ENCODE results near the gene MCCD1.
A peak's percentile ranks its signal among the peaks of the same experiment; 100 is the strongest.
"Not testable (repeated sequence)": the region's sequence is repeated elsewhere in the genome, so short reads cannot be mapped to it uniquely, and the experiment has no call there.

MCCD1 gene

GRCh38 chr6:31528821-31529328, at the start of gene MCCD1:
MCCD1 (plus strand) TSS chr6:31528962; CDS start chr6:31529015, 53 bp downstream.
- no peak for DNase-seq (ENCODE audit: low read depth)

GRCh38 chr6:31479151-31479932, 49.4 kb upstream of the MCCD1 start:
- no peak for DNase-seq (ENCODE audit: low read depth)

- DNase-seq (ENCODE audit: low read depth), result no peak
Observed at GRCh38 chr6:31479933-31480535, 48.7 kb upstream of the MCCD1 start.

- DNase-seq (ENCODE audit: low read depth), result no peak
Observed at GRCh38 chr6:31480574-31480973, 48.2 kb upstream of the MCCD1 start.

GRCh38 chr6:31483392-31483791, 45.4 kb upstream of the MCCD1 start:
- DNase-seq (ENCODE audit: low read depth), result no peak

- DNase-seq (ENCODE audit: low read depth), result no peak
Observed at GRCh38 chr6:31485055-31485454, 43.7 kb upstream of the MCCD1 start.

- DNase-seq (ENCODE audit: low read depth), result not testable (repeated sequence)
Observed at GRCh38 chr6:31486065-31486837, 42.5 kb upstream of the MCCD1 start.

- not testable (repeated sequence) for DNase-seq (ENCODE audit: low read depth)
Observed at GRCh38 chr6:31487674-31488073, 41.1 kb upstream of the MCCD1 start.

GRCh38 chr6:31489086-31489485, 39.7 kb upstream of the MCCD1 start:
- no peak for DNase-seq (ENCODE audit: low read depth)

GRCh38 chr6:31490115-31490873, 38.5 kb upstream of the MCCD1 start:
- no peak for DNase-seq (ENCODE audit: low read depth)

GRCh38 chr6:31493550-31493874, 35.2 kb upstream of the MCCD1 start:
- DNase-seq (ENCODE audit: low read depth), result not testable (repeated sequence)

GRCh38 chr6:31493875-31494694, 34.7 kb upstream of the MCCD1 start:
- peak; percentile 54 for DNase-seq (ENCODE audit: low read depth)

- no peak for DNase-seq (ENCODE audit: low read depth)
Observed at GRCh38 chr6:31495580-31495979, 33.2 kb upstream of the MCCD1 start.

GRCh38 chr6:31496826-31497225, 31.9 kb upstream of the MCCD1 start:
- not testable (repeated sequence) for DNase-seq (ENCODE audit: low read depth)

GRCh38 chr6:31497531-31498476, 31.0 kb upstream of the MCCD1 start, which contains the start of gene MICB:
MICB (plus strand) TSS chr6:31498145; CDS start chr6:31498194, 49 bp downstream.
- DNase-seq (ENCODE audit: low read depth), result peak; percentile 72

- DNase-seq (ENCODE audit: low read depth), result no peak
Observed at GRCh38 chr6:31498748-31499147, 30.0 kb upstream of the MCCD1 start.

- not testable (repeated sequence) for DNase-seq (ENCODE audit: low read depth)
Observed at GRCh38 chr6:31499648-31500047, 29.1 kb upstream of the MCCD1 start.

- DNase-seq (ENCODE audit: low read depth), result no peak
Observed at GRCh38 chr6:31502586-31502985, 26.2 kb upstream of the MCCD1 start.

- not testable (repeated sequence) for DNase-seq (ENCODE audit: low read depth)
Observed at GRCh38 chr6:31509036-31509435, 19.7 kb upstream of the MCCD1 start.

GRCh38 chr6:31510007-31510406, 18.8 kb upstream of the MCCD1 start:
- DNase-seq (ENCODE audit: low read depth), result no peak
